Measurements from ENCODE around the gene TPST2. TPM values are rescaled to one million over a fixed set of nuclear protein-coding genes. Genes with fewer than 3 reads are reported as not detected.

Gene TPST2
- total RNA-seq, 1 experiment from 2014 or later = 11.8 TPM

DNA sequence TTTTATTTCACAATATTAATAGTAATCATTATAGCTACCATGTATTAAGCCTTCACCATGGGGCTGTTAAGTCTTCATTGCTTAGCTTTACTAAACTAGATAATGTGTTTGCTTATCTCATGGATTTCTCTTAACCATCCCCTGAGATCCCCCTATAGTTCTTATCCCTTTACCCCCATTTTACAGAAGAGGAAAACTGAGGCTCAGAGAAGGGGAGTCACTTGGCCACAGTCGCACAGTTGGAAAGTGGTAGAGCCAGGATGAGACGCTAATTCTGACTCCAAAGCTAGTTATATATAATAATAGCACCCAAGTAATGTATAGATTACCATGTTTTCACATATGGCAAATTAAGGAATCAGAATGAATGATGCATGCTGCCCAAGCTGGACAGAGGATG, 67.9 kb downstream of the TPST2 start:
- no TSS peak for BruUV-seq (replicated peaks)
- POLR2A ChIA-PET = no interaction called here
- intact Hi-C loops (cut with micrococcal nuclease) = no loop called here
- TF ChIP-seq, protein P1, sequence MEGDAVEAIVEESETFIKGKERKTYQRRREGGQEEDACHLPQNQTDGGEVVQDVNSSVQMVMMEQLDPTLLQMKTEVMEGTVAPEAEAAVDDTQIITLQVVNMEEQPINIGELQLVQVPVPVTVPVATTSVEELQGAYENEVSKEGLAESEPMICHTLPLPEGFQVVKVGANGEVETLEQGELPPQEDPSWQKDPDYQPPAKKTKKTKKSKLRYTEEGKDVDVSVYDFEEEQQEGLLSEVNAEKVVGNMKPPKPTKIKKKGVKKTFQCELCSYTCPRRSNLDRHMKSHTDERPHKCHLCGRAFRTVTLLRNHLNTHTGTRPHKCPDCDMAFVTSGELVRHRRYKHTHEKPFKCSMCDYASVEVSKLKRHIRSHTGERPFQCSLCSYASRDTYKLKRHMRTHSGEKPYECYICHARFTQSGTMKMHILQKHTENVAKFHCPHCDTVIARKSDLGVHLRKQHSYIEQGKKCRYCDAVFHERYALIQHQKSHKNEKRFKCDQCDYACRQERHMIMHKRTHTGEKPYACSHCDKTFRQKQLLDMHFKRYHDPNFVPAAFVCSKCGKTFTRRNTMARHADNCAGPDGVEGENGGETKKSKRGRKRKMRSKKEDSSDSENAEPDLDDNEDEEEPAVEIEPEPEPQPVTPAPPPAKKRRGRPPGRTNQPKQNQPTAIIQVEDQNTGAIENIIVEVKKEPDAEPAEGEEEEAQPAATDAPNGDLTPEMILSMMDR (IDR thresholded peaks at IDR 0.05 in 2 of 3, conservative IDR thresholded peaks at IDR 0.05 in 1 of 3; ENCODE audit: borderline replicate concordance in 1 of 3, insufficient read depth in 1 of 3, low read depth in 2 of 3, low read length in 2 of 3) = no peak
- TF ChIP-seq FOSL1 (IDR thresholded peaks at IDR 0.05; ENCODE audit: low read depth) (no peak), EZH2phosphoT487 (IDR thresholded peaks at IDR 0.05; ENCODE audit: borderline replicate concordance) (no peak), ELF1 (IDR thresholded peaks at IDR 0.05; ENCODE audit: borderline replicate concordance, low read depth) (no peak), YY1 (IDR thresholded peaks at IDR 0.05; ENCODE audit: extremely low read depth, insufficient replicate concordance, low read depth, low read length) (no peak), ZNF274 (IDR thresholded peaks at IDR 0.05; ENCODE audit: low read depth, low read length) (no peak), SIN3A (IDR thresholded peaks at IDR 0.05; ENCODE audit: low read depth) (no peak), CBX3 (IDR thresholded peaks at IDR 0.05; ENCODE audit: low read depth) (no peak), TCF7L2 (IDR thresholded peaks at IDR 0.05; ENCODE audit: borderline replicate concordance, extremely low read depth, insufficient read depth, insufficient read length) (no peak), SP1 (IDR thresholded peaks at IDR 0.05; ENCODE audit: low read depth) (no peak), CEBPB (IDR thresholded peaks at IDR 0.05; ENCODE audit: low read depth) (no peak), SRF (IDR thresholded peaks at IDR 0.05; ENCODE audit: low read depth) (no peak), EZH2 (IDR thresholded peaks at IDR 0.05) (no peak), POLR2AphosphoS5 (IDR thresholded peaks at IDR 0.05; ENCODE audit: low read depth, low read length) (no peak), JUND (IDR thresholded peaks at IDR 0.05) (no peak), RAD21 (IDR thresholded peaks at IDR 0.05; ENCODE audit: low read depth) (no peak)
- TF ChIP-seq, protein P2, sequence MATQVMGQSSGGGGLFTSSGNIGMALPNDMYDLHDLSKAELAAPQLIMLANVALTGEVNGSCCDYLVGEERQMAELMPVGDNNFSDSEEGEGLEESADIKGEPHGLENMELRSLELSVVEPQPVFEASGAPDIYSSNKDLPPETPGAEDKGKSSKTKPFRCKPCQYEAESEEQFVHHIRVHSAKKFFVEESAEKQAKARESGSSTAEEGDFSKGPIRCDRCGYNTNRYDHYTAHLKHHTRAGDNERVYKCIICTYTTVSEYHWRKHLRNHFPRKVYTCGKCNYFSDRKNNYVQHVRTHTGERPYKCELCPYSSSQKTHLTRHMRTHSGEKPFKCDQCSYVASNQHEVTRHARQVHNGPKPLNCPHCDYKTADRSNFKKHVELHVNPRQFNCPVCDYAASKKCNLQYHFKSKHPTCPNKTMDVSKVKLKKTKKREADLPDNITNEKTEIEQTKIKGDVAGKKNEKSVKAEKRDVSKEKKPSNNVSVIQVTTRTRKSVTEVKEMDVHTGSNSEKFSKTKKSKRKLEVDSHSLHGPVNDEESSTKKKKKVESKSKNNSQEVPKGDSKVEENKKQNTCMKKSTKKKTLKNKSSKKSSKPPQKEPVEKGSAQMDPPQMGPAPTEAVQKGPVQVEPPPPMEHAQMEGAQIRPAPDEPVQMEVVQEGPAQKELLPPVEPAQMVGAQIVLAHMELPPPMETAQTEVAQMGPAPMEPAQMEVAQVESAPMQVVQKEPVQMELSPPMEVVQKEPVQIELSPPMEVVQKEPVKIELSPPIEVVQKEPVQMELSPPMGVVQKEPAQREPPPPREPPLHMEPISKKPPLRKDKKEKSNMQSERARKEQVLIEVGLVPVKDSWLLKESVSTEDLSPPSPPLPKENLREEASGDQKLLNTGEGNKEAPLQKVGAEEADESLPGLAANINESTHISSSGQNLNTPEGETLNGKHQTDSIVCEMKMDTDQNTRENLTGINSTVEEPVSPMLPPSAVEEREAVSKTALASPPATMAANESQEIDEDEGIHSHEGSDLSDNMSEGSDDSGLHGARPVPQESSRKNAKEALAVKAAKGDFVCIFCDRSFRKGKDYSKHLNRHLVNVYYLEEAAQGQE (IDR thresholded peaks at IDR 0.05; ENCODE audit: low read depth) = no peak
- TF ChIP-seq, protein P3, sequence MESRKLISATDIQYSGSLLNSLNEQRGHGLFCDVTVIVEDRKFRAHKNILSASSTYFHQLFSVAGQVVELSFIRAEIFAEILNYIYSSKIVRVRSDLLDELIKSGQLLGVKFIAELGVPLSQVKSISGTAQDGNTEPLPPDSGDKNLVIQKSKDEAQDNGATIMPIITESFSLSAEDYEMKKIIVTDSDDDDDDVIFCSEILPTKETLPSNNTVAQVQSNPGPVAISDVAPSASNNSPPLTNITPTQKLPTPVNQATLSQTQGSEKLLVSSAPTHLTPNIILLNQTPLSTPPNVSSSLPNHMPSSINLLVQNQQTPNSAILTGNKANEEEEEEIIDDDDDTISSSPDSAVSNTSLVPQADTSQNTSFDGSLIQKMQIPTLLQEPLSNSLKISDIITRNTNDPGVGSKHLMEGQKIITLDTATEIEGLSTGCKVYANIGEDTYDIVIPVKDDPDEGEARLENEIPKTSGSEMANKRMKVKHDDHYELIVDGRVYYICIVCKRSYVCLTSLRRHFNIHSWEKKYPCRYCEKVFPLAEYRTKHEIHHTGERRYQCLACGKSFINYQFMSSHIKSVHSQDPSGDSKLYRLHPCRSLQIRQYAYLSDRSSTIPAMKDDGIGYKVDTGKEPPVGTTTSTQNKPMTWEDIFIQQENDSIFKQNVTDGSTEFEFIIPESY (IDR thresholded peaks at IDR 0.05; ENCODE audit: extremely low read depth, insufficient replicate concordance, low read length) = no peak
- TF ChIP-seq, protein P4, sequence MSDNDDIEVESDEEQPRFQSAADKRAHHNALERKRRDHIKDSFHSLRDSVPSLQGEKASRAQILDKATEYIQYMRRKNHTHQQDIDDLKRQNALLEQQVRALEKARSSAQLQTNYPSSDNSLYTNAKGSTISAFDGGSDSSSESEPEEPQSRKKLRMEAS (IDR thresholded peaks at IDR 0.05) = no peak
- TF ChIP-seq, protein P5, sequence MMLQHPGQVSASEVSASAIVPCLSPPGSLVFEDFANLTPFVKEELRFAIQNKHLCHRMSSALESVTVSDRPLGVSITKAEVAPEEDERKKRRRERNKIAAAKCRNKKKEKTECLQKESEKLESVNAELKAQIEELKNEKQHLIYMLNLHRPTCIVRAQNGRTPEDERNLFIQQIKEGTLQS (IDR thresholded peaks at IDR 0.05) = no peak
- no peaks in the 10 kb centered on the region for H3K9me3 ChIP-seq (ENCODE audit: control insufficient read depth in 1 of 2, insufficient read depth in 1 of 2, low read depth in 1 of 2, low read length in 2 of 2)
- RAD21 ChIA-PET (ENCODE audit: low non-redundant PET in 1 of 2, low total read pairs in 2 of 2, uncharacterized antibody in 2 of 2, unreplicated experiment in 2 of 2) = no interaction called here
- H3K9ac ChIP-seq (ENCODE audit: low read length) = no peak overlapping the region
- no peaks in the 10 kb centered on the region for H3K27me3 ChIP-seq (ENCODE audit: insufficient read depth, low read length)
- CTCF ChIA-PET = no interaction called here
- H3K4me1 ChIP-seq (ENCODE audit: control insufficient read depth in 1 of 2, insufficient read depth in 2 of 2, low read length in 2 of 2) = no peaks in the 10 kb centered on the region
- no peak for DNase-seq (ENCODE audit: low read depth, low spot score)
- H3K36me3 ChIP-seq (ENCODE audit: control insufficient read depth in 1 of 2, insufficient read depth in 2 of 2, low read length in 2 of 2) = no peaks in the 10 kb centered on the region
- H3K27ac ChIP-seq (ENCODE audit: low read depth, low read length) = no peak overlapping the region
- H3K9me2 ChIP-seq (ENCODE audit: insufficient read depth) = no peaks in the 10 kb centered on the region
- no peak overlapping the region for H3K4me3 ChIP-seq (replicated peaks in 1 of 2; ENCODE audit: low read depth in 1 of 2, low read length in 2 of 2)
- H2AFZ ChIP-seq (ENCODE audit: low read depth, low read length, poor library complexity, severe bottlenecking) = no peak overlapping the region
- no peaks in the 10 kb centered on the region for H3K79me2 ChIP-seq (ENCODE audit: insufficient read depth, low read length)
- no peak overlapping the region for H3K4me2 ChIP-seq (ENCODE audit: low read length)
- no peaks in the 10 kb centered on the region for H4K20me1 ChIP-seq (ENCODE audit: insufficient read depth)
- ATAC-seq = no peak

Measured in HCT116 (cell line).